Activated CD8-positive, alpha-beta T cell treated with anti-CD3 and anti-CD28 coated beads for 36 hours (primary cell): ENCODE results near the gene ZNF609. TPM values are rescaled to one million over a fixed set of nuclear protein-coding genes. Genes with fewer than 3 reads are reported as not detected.
"Not testable (repeated sequence)": the region's sequence is repeated elsewhere in the genome, so short reads cannot be mapped to it uniquely, and the experiment has no call there.

ENCODE experiments used
- ATAC-seq: fragments of 200-7000 bp; cut with Tn5 transposase; one replicate; pipeline ENCODE4 v1.10.0; 2021; ENCODE audit warnings: mild to moderate bottlenecking, moderate library complexity
- CTCF ChIA-PET: fragments of 350-600 bp; sonication (Branson Sonifier 250); formaldehyde crosslinking; loops from one replicate; lab custom pipeline; 2021; ENCODE audit warnings: antibody characterized with exemption; lab: Charles Lee
- POLR2A ChIA-PET: fragments of 350-600 bp; sonication (Branson Sonifier 250); formaldehyde crosslinking; loops from one replicate; lab custom pipeline; 2021; ENCODE audit warnings: antibody characterized with exemption; lab: Charles Lee
- DNase-seq: peaks from one replicate; pipeline ENCODE4 v3.0.0-alpha.2; 2020
- H3K27ac Mint-ChIP-seq: one replicate; pipeline ENCODE4 v1.8.0; 2021; ENCODE audit warnings: mild to moderate bottlenecking, mixed read lengths
- H3K27me3 Mint-ChIP-seq: one replicate; pipeline ENCODE4 v1.8.0; 2021; ENCODE audit warnings: mixed read lengths
- H3K36me3 Mint-ChIP-seq: one replicate; pipeline ENCODE4 v1.8.0; 2021; ENCODE audit warnings: low read depth, mixed read lengths
- H3K4me1 Mint-ChIP-seq: one replicate; pipeline ENCODE4 v1.8.0; 2021; ENCODE audit warnings: low read depth, mixed read lengths
- H3K4me3 Mint-ChIP-seq: one replicate; pipeline ENCODE4 v1.8.0; 2021; ENCODE audit warnings: mild to moderate bottlenecking, moderate library complexity, mixed read lengths
- H3K9me3 Mint-ChIP-seq: one replicate; pipeline ENCODE4 v1.8.0; 2021; ENCODE audit warnings: mixed read lengths
- CTCF ChIP-seq: fragments of 200-600 bp; IDR thresholded peaks from one replicate; pipeline ENCODE4 v1.8.0; 2022; ENCODE audit warnings: antibody characterized with exemption, mild to moderate bottlenecking
- intact Hi-C: fragments of 100-400 bp; cut with micrococcal nuclease; formaldehyde crosslinking; loops from one replicate; pipeline ENCODE4 v1.10.0; 2022
- total RNA-seq, 2 experiments: library from RNA; stranded (reverse); gene quantifications; one replicate each; pipeline ENCODE4 v1.2.3, GENCODE V29; 2021

The ZNF609 gene
- total RNA-seq, 2 experiments from 2014 or later = 37.2 to 39.6 TPM

GRCh38 chr15:64599716-64600115 is 139.3 kb downstream of the ZNF609 start:
- intact Hi-C loops = no loop called here
- TF ChIP-seq CTCF = no peak
- Mint-ChIP-seq H3K4me3 (no peak overlapping the region), H3K36me3 (no peaks in the 10 kb centered on the region), H3K27ac (peak overlapping the region; percentile 69), H3K4me1 (peaks cover 70% of the 10 kb centered on the region), H3K9me3 (peaks cover 1% of the 10 kb centered on the region), H3K27me3 (no peaks in the 10 kb centered on the region)
- DNase-seq (no peak), ATAC-seq (no peak)
- ChIA-PET CTCF (no interaction called here), POLR2A (interaction anchor here (0.9 kb wide), 1 partner anchor 11 kb away, joined by 3 read pairs; no protein-coding TSS in a partner anchor)

- Mint-ChIP-seq H3K4me1 (peaks cover 73% of the 10 kb centered on the region), H3K27me3 (no peaks in the 10 kb centered on the region), H3K27ac (peak overlapping the region; percentile 60), H3K9me3 (peaks cover 1% of the 10 kb centered on the region), H3K36me3 (no peaks in the 10 kb centered on the region), H3K4me3 (no peak overlapping the region)
- DNase-seq = no peak
- POLR2A ChIA-PET = no interaction called here
- intact Hi-C loops = no loop called here
- no peak for TF ChIP-seq CTCF
- CTCF ChIA-PET = interaction anchor here (1.0 kb wide), 1 partner anchor 174 kb away, joined by 3 read pairs; no protein-coding TSS in a partner anchor
- ATAC-seq = no peak
Measured at GRCh38 chr15:64600794-64601193, 140.4 kb downstream of the ZNF609 start.

- POLR2A ChIA-PET = no interaction called here
- H3K27me3 Mint-ChIP-seq = no peaks in the 10 kb centered on the region
- intact Hi-C loops = no loop called here
- no peaks in the 10 kb centered on the region for H3K36me3 Mint-ChIP-seq
- no peak for TF ChIP-seq CTCF
- peaks cover 54% of the 10 kb centered on the region for H3K4me1 Mint-ChIP-seq
- CTCF ChIA-PET = interaction anchor here (1.3 kb wide), 1 partner anchor 8 kb away, joined by 3 read pairs; no protein-coding TSS in a partner anchor
- peak overlapping the region; percentile 26 for H3K27ac Mint-ChIP-seq
- DNase-seq (no peak), ATAC-seq (peak; percentile 24)
- H3K9me3 Mint-ChIP-seq = peaks cover 1% of the 10 kb centered on the region
- H3K4me3 Mint-ChIP-seq = no peak overlapping the region
Measured at GRCh38 chr15:64604319-64604718, 143.9 kb downstream of the ZNF609 start.

- CTCF ChIA-PET = not testable (repeated sequence)
- peaks cover 39% of the 10 kb centered on the region for H3K4me1 Mint-ChIP-seq
Measured at GRCh38 chr15:64607416-64607815, 147.0 kb downstream of the ZNF609 start.

GRCh38 chr15:64610257-64610919 is 150.0 kb downstream of the ZNF609 start:
- H3K27me3 Mint-ChIP-seq = no peaks in the 10 kb centered on the region
- H3K36me3 Mint-ChIP-seq = peaks cover 5% of the 10 kb centered on the region
- ChIA-PET POLR2A (interaction anchor here (0.7 kb wide), 1 partner anchor 31 kb away, joined by 3 read pairs; no protein-coding TSS in a partner anchor), CTCF (interaction anchor here (1.0 to 1.6 kb wide), 2 partner anchors 9 to 43 kb away, joined by 3 to 6 read pairs; no protein-coding TSS in a partner anchor)
- no peak for DNase-seq
- no peak overlapping the region for H3K4me3 Mint-ChIP-seq
- no peak overlapping the region for H3K27ac Mint-ChIP-seq
- H3K9me3 Mint-ChIP-seq = no peaks in the 10 kb centered on the region
- intact Hi-C loops = no loop called here
- no peak for TF ChIP-seq CTCF
- H3K4me1 Mint-ChIP-seq = peaks cover 27% of the 10 kb centered on the region
- ATAC-seq = no peak

More at GRCh38 chr15:64607416-64607815, 147.0 kb downstream of the ZNF609 start:
- ATAC-seq, H3K36me3 Mint-ChIP-seq, intact Hi-C loops, H3K9me3 Mint-ChIP-seq, H3K27me3 Mint-ChIP-seq, DNase-seq, H3K27ac Mint-ChIP-seq, H3K4me3 Mint-ChIP-seq: not testable (repeated sequence)
- POLR2A ChIA-PET = interaction anchor here (0.6 kb wide), 1 partner anchor 11 kb away, joined by 3 read pairs; no protein-coding TSS in a partner anchor
